GM18520 (cell line): Measurements from ENCODE around the gene PTPN11.
"Not testable (repeated sequence)": the region's sequence is repeated elsewhere in the genome, so short reads cannot be mapped to it uniquely, and the experiment has no call there.

Experiments used
- ATAC-seq: cut with Tn5 transposase; IDR thresholded peaks from one replicate; pipeline ENCODE4 v1.9.1; 2021; ENCODE audit not compliant: unreplicated experiment

Gene PTPN11

GRCh38 chr12:112409064-112409905 is 9.5 kb upstream of the PTPN11 start, which contains the start of gene RPL6:
Gene RPL6, minus strand, starts transcription at chr12:112409605. Its CDS starts 949 bp downstream, at chr12:112408656.
- ATAC-seq = no peak

GRCh38 chr12:112409906-112410244 is 8.9 kb upstream of the PTPN11 start:
- ATAC-seq = no peak

GRCh38 chr12:112413855-112414625 is 4.7 kb upstream of the PTPN11 start:
- no peak for ATAC-seq

- ATAC-seq = not testable (repeated sequence)
Observed at GRCh38 chr12:112415457-112415856, 3.3 kb upstream of the PTPN11 start.

GRCh38 chr12:112418273-112418607 is 507 bp upstream of the PTPN11 start:
- no peak for ATAC-seq

- peak; percentile 30 for ATAC-seq
Observed at GRCh38 chr12:112419297-112420133, 768 bp downstream of the PTPN11 start.

GRCh38 chr12:112420740-112421139 is 2.0 kb downstream of the PTPN11 start:
- no peak for ATAC-seq

GRCh38 chr12:112421363-112421762 is 2.6 kb downstream of the PTPN11 start:
- ATAC-seq = no peak

GRCh38 chr12:112422531-112422930 is 3.8 kb downstream of the PTPN11 start:
- ATAC-seq = no peak

GRCh38 chr12:112424126-112424525 is 5.4 kb downstream of the PTPN11 start:
- no peak for ATAC-seq

- ATAC-seq = no peak
Observed at GRCh38 chr12:112425582-112426382, 7.0 kb downstream of the PTPN11 start.

GRCh38 chr12:112427760-112428159 is 9.0 kb downstream of the PTPN11 start:
- no peak for ATAC-seq

- no peak for ATAC-seq
Observed at GRCh38 chr12:112430929-112431328, 12.2 kb downstream of the PTPN11 start.

GRCh38 chr12:112431965-112432364 is 13.2 kb downstream of the PTPN11 start:
- no peak for ATAC-seq

- ATAC-seq = no peak
Observed at GRCh38 chr12:112433551-112433950, 14.8 kb downstream of the PTPN11 start.

- ATAC-seq = not testable (repeated sequence)
Observed at GRCh38 chr12:112438645-112439044, 19.9 kb downstream of the PTPN11 start.

- ATAC-seq = no peak
Observed at GRCh38 chr12:112439769-112440168, 21.0 kb downstream of the PTPN11 start.

GRCh38 chr12:112440653-112441052 is 21.9 kb downstream of the PTPN11 start:
- not testable (repeated sequence) for ATAC-seq

GRCh38 chr12:112443916-112444315 is 25.2 kb downstream of the PTPN11 start:
- ATAC-seq = no peak

- no peak for ATAC-seq
Observed at GRCh38 chr12:112446008-112446725, 27.4 kb downstream of the PTPN11 start.
